NK-92 (cell line): ENCODE measurements around the gene BAZ2B.

ENCODE experiments used
- DNase-seq: peaks from one replicate; lab custom pipeline; 2025; ENCODE audit not compliant: unreplicated experiment; lab: John Stamatoyannopoulos, UW

The BAZ2B gene

DNA sequence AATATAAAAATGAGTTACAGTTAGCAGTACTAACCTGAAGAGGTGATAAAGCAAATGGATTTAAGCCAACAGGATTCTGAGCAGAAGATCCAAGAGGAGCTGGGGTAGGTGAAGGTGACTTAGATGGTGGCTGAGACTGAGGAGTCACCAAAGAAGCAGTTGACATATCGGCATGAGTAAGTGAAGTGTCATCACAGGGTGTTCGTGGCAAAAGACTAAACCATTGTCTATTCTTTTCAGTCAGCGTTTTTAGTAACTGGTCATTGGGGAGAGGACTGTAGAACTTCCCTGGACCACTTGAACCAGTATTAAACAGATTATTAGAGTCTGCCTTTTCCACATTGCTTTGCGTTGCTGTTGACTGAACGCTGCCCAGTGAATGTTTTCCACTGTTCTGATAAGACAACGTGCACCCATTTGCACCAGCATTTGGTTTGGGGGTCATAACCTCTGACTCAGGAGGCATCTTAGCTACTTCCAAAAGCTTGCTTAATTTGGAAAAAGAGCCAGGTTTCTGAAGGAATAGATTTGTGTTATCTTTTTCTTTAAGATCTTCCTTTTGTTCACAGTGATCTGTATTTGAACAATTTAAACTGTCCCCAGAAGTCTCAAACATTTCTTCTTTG, 266.6 kb downstream of the BAZ2B start:
- DNase-seq, result no peak

DNA sequence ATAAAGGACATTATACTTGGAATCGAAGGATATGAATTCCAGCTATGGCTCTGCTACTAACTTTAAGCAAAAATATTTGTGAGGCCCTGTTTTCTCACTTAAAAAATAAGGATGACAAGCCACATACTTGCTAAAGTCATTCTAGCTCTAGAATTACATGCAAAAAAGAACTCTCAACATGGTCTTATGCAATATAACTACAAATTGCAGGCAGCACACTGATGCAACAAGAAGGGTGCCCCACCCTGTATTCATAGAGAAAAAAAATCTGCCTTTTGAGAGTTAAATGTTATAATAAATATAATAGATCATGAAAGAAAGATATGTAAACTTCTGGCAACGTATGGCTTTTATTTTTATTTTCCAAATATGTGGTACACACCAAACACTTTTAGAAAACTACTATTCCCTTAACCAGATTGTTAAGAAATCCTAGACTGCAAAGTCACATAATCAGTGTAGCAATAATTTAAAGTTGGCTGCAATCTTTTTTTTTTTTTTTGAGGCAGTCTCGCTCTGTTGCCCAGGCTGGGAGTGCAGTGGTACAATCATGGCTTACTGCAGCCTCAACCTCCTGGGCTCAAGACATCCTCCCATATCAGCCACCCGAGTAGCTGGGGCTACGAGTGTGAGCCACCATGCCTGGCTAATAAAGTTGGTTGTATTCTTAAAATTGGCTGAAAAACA, 289.6 kb downstream of the BAZ2B start:
- no peak for DNase-seq

DNA sequence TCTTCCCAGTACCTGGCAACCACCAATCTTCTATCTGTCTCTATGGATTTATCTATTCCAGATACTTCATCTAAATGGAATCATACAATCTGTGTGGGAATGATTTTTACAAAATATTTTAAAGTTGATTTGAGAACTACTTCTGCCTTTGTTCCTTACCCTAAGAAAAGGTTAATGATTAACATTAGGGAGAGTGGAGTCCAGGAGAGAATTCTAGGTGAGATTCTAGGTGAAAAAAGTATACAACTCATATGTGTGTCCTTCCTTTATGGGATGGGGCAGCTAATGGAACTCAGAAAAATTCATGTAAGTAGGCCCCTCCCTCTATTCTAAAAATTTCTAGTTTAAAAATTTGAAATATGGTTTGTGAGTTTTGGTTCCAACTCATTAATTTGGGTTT, 293.9 kb downstream of the BAZ2B start:
- no peak for DNase-seq

DNA sequence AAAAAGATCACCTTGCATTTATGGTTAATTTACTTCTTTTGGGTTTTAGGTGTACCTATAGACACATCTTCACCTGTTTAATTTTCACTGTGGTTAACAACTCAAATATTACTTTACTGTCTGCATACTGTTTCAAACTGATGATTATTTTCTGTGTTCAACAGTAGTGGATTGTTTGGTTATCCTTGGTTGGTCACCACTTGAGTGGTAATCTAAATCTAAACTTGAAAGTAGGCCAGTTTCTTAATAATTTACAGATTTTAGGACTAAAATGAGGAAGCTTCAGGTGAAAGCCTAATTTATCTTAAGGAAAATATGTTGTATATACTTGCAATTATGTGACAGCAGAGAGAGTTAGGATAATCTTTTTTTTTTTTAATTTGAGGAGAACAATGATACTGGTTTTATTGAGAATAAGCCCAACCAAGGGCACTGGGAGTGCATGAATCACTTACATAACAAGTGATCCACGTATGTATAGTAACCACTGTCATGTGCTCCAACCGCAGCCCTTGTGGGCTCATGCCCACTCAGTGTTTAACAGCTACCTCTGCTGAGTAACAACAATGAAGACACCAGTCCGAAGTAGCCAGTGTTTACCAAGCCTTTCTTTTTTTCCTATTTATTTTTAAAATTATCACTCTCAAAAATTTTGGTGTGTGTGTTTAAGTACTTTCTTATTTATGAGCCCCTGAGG, 298.8 kb downstream of the BAZ2B start:
- DNase-seq, result no peak

DNA sequence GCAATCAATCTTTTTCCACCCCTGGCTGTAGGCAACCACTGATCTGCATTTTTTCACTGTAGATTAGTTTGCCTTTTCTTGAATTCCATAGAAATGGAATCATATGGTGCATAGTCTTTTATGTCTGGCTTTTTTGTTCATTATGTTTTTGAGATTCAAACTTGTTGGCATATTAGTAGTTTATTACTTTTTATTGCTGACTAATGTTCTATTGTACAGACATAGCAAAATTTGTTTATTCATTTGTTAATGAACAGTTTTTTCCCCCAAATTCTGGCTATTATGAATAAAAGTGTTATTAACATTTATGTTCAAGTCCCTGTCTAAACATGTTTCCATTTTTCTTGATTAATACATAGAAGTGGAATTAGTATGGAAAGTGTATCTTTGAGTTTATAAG, 308.4 kb downstream of the BAZ2B start:
- no peak for DNase-seq

DNA sequence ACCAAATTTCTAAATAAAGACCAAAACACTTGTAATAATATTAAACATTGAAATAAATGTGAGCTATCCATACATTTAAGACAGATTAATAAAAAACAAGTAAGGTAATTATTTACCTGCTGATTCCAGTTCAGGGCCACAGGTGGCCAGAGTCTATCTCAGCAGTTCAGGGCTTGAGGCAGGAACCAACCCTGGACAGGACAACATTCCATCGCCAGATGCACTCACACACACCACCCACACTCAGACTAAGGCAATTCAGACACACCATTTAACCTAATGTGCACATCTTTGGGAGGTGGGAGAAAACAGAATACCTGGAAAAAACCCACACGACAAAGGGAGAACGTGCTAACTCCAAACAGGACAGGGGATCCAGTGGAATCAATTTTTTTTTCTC, 315.8 kb downstream of the BAZ2B start:
- no peak for DNase-seq

DNA sequence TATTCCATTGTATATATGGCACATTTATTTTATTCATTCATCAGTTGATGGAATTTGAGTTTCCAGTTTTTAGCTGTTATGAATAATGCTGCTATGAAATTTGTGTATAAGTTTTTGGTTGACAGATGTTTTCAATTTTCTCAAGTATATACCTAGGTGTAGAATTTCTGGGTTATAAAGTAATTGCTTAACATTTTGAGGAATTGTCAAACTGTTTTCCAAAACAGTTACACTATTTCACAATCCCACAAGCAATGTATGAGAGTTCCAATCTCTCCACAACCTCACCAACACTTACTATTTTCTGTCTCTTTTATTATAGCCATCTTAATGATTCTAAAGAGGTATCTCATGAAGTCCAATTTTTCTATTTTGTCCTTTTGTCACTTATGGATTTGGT, 317.4 kb downstream of the BAZ2B start:
- no peak for DNase-seq

DNA sequence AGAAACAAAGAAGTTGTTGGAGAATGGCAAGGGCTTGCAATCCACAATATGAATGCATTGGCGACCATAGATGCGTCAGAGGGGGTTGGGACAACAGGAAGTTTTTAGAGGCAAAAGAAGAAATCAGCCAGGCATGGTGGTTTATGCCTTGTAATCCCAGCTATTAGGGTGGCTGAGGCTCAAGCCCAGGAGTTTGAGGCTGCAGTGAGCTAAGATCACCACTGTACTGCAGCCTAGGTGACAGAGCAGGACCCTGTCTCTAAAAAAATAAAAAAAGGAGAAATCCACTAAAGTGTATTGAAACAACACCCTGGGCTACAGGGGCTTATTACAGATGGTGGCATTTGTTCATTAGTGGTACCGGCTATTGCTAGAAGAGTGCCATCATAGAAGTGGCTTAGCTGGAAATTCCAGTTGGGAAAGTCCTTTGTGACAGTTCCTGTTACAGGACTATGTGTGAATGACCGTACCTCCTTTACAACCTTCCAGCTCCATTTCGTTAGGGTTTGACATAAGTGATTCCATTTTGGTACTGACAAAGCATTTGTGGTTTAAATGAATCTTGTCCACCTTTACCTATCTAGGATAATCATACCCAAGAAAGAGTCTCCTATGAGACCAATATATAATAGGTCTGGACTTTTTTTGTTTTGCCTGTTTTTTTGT, 319.2 kb downstream of the BAZ2B start:
- DNase-seq, result no peak

DNA sequence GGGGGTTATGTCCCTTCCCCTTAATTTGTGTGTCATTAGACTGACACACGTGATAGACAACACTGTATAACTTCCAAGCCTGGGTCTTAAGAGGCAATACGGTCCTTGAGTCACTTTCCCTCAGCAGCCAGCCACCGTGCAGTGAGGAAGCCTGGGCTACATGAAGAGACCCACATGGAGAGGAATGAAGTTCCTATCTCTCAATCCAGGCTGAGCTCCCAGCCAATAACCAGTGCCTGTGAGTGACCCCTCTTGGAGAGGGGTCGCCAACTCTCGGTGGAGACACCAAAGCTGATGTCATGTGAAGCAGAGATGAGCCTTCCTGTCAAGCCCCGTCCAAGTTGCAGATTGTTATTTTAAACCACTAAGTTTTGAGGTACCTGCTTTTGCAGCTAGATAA, 324.2 kb downstream of the BAZ2B start:
- DNase-seq, result no peak

DNA sequence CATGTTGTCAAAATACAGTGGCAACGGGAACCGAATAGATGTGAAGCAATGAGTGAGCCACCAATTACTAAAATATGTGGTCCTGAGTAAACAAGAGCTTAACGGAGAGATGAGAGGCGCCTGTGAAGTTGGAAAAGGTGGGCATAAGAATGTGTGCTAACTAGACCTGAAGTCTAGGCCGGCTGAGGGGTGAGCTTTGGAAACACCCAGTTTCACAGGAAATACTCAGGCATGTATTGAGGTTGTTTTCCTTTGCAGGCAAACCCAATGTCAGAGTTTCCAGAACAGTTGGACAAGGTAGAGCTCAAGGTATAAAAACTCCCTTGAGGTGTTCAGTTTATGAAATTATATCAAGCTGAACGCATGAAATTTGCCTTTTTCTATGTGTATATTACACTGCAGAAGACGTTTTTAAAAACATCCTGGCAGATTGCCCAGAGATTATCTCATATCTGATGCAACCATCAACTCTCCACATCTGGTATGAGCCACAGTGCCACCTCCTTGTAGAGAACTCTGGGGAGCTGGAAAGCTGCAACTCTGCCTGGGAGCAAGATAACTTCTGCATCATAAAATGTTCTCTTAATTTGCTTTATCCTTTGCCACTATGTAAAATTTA, 325.9 kb downstream of the BAZ2B start:
- DNase-seq, result no peak

DNA sequence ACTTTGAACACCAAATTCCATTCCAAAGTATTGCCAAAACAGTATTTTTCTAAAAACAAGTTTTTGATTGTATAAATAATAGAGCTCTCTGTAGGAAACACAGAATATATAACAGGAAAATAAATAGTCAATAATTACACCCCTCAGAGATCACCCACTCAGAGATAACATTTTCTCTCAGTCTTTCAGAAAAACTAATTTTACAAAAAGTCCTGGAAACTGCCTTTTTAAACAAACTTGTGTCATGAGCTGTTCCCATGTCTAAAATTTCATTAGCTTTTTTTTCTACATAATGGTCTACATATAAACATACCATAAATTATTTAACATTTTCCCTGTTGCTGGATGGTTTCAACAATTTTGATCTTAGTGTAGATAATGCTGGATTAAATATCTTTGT, 328.6 kb downstream of the BAZ2B start:
- no peak for DNase-seq

DNA sequence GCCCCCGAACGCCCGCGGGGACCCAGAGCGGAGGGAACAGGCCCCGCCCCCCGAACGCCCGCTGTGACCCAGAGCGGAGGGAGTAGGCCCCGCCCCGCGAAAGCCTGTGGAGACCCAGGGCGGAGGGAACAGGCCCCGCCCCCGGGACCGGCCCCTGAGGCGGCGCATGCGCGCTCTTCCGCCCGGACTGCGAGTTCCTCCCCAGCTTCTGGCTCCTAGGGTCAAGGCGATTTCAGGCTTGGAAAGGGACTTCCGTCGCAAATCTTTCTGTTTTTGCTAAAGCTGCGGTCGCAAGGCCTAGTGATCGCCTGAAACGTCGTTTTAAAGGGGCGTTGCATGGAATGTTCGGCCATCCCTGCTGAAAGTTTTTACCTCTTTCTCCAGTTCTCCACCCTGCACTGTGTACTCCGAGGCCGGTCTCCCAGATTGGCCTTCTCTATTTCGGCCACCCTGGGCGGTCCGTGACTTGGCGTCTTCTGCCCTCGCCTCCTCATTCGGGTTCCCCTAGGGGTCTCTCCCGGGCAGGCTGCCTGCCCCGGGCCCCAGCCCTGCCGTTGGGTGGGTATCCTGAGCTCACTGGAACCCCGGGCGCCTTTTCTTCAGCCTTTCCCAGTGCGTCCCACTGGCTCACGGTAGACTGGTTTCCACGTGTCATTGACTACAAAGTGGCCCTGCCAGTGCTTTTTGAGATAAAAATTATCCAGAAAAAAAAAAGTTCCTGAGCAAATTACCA, 329.5 kb downstream of the BAZ2B start:
- peak; percentile 80 for DNase-seq

DNA sequence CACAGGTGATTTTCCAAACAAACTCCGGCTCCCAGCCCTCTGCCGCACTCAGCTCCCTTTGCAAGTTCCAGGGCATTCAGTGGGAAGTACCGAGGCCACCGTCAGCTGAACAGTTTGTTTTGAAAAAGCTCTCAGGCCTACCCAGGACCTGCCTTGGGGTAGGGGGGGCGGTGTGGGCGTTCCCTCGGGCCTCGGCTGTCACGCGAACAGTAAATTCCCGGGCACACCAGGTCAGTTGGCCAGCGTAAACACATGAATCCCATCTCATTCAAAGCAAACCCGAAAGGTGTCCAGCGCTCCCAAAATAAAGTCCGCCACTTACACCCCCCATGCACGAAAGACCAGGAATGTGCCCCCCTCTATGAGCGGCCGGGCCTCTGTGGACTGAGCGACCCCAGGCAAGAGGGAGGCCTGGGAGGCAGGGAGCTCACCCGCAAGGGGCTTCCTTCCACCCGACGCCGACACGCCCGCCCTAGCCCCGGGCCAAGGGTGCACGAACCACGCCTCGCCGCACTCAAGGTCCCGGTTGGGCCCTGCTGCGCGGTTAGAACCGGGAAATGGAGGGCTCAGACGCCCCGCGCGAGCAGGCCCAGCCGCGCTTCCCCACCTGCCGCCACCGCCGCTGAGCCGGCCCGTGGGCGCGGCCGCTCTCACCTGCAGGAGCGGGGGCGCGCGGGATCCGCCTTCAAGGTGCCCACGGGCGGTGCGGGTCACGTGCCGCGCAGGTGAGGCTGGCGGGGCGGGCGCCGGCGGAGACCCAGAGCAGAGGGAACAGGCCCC, 330.2 kb downstream of the BAZ2B start, which contains the start of gene WDSUB1:
Gene WDSUB1 (minus strand): TSS at position 775 of the 780 bp plus-strand sequence. CDS start 3,634 bp downstream, outside the sequence.
- no peak for DNase-seq

DNA sequence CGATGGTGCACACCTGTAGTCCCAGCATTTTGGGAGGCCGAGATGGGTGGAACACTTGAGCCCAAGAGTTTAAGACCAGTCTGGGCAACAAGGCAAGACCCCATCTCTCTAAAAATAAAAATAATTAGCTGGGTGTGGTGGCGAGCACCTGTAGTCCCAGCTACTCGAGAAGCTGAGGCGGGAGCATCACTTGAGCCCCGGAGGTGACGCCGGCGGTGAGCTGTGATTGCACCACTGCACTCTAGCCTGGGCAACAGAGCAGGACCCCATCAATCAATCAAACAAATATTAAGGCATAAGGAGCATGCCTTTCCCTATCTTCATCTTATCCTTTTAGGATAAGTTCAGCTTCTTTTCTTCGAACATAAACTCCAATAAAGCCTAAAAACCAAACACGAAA, 330.9 kb downstream of the BAZ2B start:
- no peak for DNase-seq

DNA sequence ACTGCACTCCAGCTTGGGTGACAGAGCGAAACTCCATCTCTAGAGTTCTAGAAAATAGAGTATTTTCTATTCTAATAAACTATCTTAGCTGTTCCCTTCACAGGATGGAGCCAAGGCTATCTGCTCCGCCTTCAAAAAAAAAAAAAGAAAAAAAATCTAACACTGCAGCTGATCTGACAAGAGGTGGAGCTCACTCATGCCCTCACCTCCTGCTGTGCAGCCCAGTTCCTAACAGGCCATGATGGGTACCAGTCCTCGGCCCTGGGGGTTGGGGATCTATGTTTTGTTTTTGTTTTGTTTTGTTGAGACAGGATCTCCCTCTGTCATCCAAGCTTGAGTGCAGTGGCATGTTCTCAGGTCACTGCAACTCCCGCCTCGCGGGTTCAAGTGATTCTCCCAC, 332.8 kb downstream of the BAZ2B start:
- no peak for DNase-seq

DNA sequence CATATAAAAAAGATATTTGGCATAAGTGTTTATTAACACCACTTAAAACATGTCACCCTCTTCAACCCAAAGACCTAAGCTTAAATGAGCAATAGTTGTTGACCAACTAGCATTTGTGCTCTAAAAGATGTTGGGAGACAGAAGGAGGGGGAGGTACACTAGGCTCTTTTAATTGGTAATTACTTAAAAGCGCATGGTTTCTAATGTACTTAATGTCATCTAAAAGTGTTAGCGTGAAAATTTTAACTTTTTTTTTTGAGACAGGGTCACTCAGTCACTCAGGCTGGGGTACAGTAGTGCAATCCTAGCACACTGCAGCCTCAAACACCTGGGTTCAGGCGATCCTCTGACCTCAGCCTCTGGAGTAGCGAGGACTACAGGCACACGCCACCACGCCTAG, 335.3 kb downstream of the BAZ2B start:
- DNase-seq, result no peak

DNA sequence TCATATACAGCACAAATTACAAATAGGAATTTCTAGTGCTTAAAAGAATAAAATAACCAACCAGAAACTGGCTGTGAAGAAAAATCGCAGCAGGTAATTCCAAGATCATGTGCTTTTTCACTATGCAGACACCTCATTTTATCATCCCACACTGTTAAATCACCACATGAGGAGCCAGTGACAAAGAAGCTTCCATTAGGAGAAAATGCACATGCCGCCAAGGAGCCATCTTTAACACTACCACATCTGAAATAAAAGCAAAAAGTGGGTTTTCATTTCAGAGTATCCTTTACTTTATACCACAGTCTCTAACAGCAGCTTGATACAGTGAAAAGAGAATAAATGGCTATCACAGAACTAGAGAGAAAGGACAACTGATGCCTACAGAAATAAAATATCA, 336.6 kb downstream of the BAZ2B start:
- DNase-seq, result no peak

DNA sequence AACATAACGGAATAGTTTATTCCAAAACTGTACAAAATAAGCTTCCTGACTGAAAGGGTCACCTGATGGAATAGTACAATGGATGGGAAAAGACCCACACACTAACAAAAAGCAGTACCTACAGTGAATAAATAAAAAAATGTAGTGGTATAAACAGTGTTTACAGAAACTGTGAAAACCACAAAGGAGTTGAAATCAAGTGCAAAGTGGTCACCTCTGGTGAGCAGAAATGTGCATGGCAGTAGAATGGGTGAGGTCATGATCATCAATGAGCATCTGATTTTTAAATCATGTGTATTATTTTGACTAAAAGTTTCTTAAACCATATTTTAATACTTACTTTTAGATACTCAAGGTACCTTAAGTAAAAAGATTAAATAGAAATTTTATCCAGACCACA, 341.2 kb downstream of the BAZ2B start:
- no peak for DNase-seq

DNA sequence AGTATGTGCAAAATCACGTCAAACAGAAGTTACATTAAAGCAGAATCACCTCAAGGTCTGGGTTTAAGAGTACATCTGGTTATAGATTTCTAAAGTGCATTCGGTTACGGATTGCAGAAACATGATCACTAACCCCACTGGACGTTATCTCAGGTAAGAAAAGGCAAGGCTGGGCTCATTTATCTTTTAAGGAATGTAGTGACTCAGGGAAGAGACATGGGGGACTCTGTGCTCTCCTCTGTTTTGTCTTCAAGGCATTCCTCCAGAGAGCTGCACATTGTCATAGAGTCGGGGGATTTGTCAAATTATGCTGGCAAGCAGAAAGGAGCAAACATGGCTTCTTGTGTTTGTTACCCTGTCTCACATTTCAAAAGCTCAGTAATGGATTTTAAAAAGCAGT, 344.2 kb downstream of the BAZ2B start:
- no peak for DNase-seq
